ENCODE results near the gene ZNF831.

GRCh38 chr20:59205044-59205443 lies 41.4 kb downstream of the ZNF831 start:
- TF ChIP-seq CTCF (IDR thresholded peaks at IDR 0.05) (no peak), POLR2A (IDR thresholded peaks at IDR 0.05) (no peak)

Data from heart left ventricle (tissue), 13 donors.